ENCODE measurements around the gene LRRC3C.

The LRRC3C gene

DNA sequence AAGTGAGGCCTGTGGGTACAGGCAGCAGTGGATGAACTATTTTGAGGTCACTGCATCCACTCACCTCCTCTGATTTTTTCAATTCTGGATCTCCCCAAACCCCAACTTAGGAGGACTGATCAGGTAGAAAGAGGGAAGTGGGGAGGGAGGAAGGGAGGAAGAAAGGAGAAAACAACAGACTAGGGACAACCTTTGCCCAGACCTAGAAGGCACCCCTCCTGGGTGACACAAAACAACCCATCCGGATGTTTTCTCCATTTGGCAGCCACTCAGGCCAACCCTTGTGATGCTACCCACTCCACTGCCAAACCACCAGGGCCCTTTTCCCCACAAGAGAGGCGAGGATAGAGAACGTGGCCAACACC is 2.9 kb upstream of the LRRC3C start:
- H3K27ac ChIP-seq (ENCODE audit: low read length) = peak overlapping the region; percentile 97; the same call in 1 of the 2 replicates
- TF ChIP-seq EZH2phosphoT487 (IDR thresholded peaks at IDR 0.05; ENCODE audit: low read length) = no peak
- TF ChIP-seq EZH2 (optimal IDR thresholded peaks at IDR 0.05; ENCODE audit: low read depth, low read length) = no peak
- TF ChIP-seq, protein P1, sequence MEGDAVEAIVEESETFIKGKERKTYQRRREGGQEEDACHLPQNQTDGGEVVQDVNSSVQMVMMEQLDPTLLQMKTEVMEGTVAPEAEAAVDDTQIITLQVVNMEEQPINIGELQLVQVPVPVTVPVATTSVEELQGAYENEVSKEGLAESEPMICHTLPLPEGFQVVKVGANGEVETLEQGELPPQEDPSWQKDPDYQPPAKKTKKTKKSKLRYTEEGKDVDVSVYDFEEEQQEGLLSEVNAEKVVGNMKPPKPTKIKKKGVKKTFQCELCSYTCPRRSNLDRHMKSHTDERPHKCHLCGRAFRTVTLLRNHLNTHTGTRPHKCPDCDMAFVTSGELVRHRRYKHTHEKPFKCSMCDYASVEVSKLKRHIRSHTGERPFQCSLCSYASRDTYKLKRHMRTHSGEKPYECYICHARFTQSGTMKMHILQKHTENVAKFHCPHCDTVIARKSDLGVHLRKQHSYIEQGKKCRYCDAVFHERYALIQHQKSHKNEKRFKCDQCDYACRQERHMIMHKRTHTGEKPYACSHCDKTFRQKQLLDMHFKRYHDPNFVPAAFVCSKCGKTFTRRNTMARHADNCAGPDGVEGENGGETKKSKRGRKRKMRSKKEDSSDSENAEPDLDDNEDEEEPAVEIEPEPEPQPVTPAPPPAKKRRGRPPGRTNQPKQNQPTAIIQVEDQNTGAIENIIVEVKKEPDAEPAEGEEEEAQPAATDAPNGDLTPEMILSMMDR (IDR thresholded peaks at IDR 0.05; ENCODE audit: low read length) = no peak
- no peaks in the 10 kb centered on the region for H3K27me3 ChIP-seq (replicated peaks; ENCODE audit: insufficient read depth, low read length)
- H3K4me2 ChIP-seq (ENCODE audit: low read depth, low read length) = peak overlapping the region; percentile 95; the same call in 1 of the 2 replicates
- H3K9me3 ChIP-seq (replicated peaks; ENCODE audit: insufficient read depth, low read length) = no peaks in the 10 kb centered on the region
- no peak overlapping the region for H2AFZ ChIP-seq (ENCODE audit: low read length)
- H3F3A ChIP-seq (ENCODE audit: insufficient read depth, low read length) = peaks cover 30% of the 10 kb centered on the region
- peaks cover 59% of the 10 kb centered on the region for H3K79me2 ChIP-seq (ENCODE audit: low read length)
- no peaks in the 10 kb centered on the region for H3K9me2 ChIP-seq (replicated peaks; ENCODE audit: insufficient read depth, low read length)
- H3K36me3 ChIP-seq (replicated peaks; ENCODE audit: insufficient read depth, low read length) = peaks cover 27% of the 10 kb centered on the region
- H3K4me1 ChIP-seq (ENCODE audit: low read length) = peaks cover 33% of the 10 kb centered on the region
- H3K4me3 ChIP-seq (ENCODE audit: low read length) = no peak overlapping the region
- no peak for DNase-seq
- H4K20me1 ChIP-seq (ENCODE audit: insufficient read depth, low read length) = no peaks in the 10 kb centered on the region
- H3K9ac ChIP-seq (ENCODE audit: low read length) = 0 out of 2 replicates have a peak overlapping the region, but pooled peaks have one; percentile 3

DNA sequence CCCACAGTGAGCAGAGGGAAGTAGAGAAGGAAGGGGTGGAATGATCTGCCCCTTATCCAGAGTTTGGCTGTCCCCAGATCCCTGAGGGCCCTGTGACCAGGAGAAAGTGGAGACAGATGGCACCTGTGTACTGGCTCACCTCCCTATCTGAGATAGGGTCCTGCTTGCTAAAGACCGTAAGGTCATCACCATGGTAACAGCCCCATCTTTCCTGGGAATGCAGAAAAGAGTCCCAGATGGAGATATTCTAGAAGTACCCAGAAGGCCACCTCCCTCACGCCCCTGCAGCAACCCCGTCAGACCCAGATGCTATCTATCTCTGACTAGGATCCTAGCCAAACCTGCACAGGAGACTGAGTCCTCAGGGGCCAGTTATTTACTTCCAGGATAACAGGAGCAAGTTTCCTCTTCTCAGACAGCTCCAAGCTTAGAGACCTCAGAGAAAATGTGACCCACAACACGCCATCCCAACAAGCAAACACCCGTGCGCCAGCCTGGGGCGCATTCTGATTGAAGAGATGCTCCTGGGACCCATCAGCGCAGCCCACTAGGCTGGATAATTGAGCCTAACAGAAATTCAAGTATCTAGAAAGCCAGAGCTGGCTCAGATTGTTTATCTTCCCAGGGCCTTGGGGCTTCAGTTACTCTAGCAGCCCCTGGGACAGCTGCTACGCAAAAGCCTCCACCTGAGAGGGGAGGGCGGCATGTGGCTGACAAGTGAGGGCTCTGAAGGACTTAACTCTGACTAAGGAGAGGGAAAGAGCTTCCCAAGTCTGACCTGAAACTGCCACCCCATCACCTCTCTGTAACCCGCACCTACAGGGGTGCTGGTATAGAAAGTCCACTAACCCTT is 2.0 kb upstream of the LRRC3C start:
- Histone ChIP-seq H3K9me3 (replicated peaks; ENCODE audit: insufficient read depth, low read length) (no peaks in the 10 kb centered on the region), H3K27ac (ENCODE audit: low read length) (peak overlapping the region; percentile 97), H2AFZ (ENCODE audit: low read length) (no peak overlapping the region), H3F3A (ENCODE audit: insufficient read depth, low read length) (peaks cover 30% of the 10 kb centered on the region), H3K27me3 (replicated peaks; ENCODE audit: insufficient read depth, low read length) (no peaks in the 10 kb centered on the region), H3K9ac (ENCODE audit: low read length) (peak overlapping the region; percentile 97), H4K20me1 (ENCODE audit: insufficient read depth, low read length) (no peaks in the 10 kb centered on the region), H3K9me2 (replicated peaks; ENCODE audit: insufficient read depth, low read length) (no peaks in the 10 kb centered on the region), H3K4me2 (ENCODE audit: low read depth, low read length) (peak overlapping the region; percentile 95), H3K36me3 (replicated peaks; ENCODE audit: insufficient read depth, low read length) (peaks cover 21% of the 10 kb centered on the region), H3K79me2 (ENCODE audit: low read length) (peaks cover 59% of the 10 kb centered on the region), H3K4me3 (ENCODE audit: low read length) (peak overlapping the region; percentile 87), H3K4me1 (ENCODE audit: low read length) (peaks cover 35% of the 10 kb centered on the region)
- DNase-seq = peak; percentile 23
- TF ChIP-seq, protein P1 (IDR thresholded peaks at IDR 0.05; ENCODE audit: low read length) = no peak
- TF ChIP-seq EZH2phosphoT487 (IDR thresholded peaks at IDR 0.05; ENCODE audit: low read length) = no peak
- no peak for TF ChIP-seq EZH2 (optimal IDR thresholded peaks at IDR 0.05; ENCODE audit: low read depth, low read length)

DNA sequence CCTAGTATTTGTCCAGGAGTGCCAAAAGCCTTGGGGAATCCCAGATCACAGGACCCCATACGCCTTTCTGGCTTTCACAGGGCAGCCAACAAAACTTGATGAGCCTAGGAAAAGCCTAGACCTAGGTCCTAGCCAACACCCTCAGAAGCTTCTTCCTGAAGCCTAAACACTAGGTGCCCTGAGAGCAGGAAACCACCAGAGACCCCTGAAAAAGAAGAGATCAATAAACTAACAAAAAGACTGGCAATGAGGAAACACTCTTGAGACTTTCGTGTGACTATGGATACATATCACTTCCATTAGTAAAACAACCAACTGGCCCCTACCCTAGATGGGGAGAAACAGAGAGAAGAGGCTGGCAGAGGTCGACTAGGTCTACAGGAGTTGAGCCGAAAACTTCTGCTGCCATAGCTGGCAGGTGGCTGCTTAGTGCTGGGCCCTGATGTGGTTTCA is 1.4 kb upstream of the LRRC3C start:
- H3K9me2 ChIP-seq (replicated peaks; ENCODE audit: insufficient read depth, low read length) = no peaks in the 10 kb centered on the region
- peaks cover 59% of the 10 kb centered on the region for H3K79me2 ChIP-seq (ENCODE audit: low read length)
- peak overlapping the region; percentile 95 for H3K4me2 ChIP-seq (ENCODE audit: low read depth, low read length)
- H3K36me3 ChIP-seq (replicated peaks; ENCODE audit: insufficient read depth, low read length) = peaks cover 21% of the 10 kb centered on the region
- H3F3A ChIP-seq (ENCODE audit: insufficient read depth, low read length) = peaks cover 30% of the 10 kb centered on the region
- H3K4me3 ChIP-seq (ENCODE audit: low read length) = peak overlapping the region; percentile 87
- H3K4me1 ChIP-seq (ENCODE audit: low read length) = peaks cover 35% of the 10 kb centered on the region
- H2AFZ ChIP-seq (ENCODE audit: low read length) = no peak overlapping the region
- no peaks in the 10 kb centered on the region for H4K20me1 ChIP-seq (ENCODE audit: insufficient read depth, low read length)
- H3K27me3 ChIP-seq (replicated peaks; ENCODE audit: insufficient read depth, low read length) = no peaks in the 10 kb centered on the region
- peak; percentile 86 for DNase-seq
- no peaks in the 10 kb centered on the region for H3K9me3 ChIP-seq (replicated peaks; ENCODE audit: insufficient read depth, low read length)
- TF ChIP-seq, protein P1 (IDR thresholded peaks at IDR 0.05; ENCODE audit: low read length) = no peak
- no peak for TF ChIP-seq EZH2 (optimal IDR thresholded peaks at IDR 0.05; ENCODE audit: low read depth, low read length)
- TF ChIP-seq EZH2phosphoT487 (IDR thresholded peaks at IDR 0.05; ENCODE audit: low read length) = no peak
- peak overlapping the region; percentile 97 for H3K27ac ChIP-seq (ENCODE audit: low read length)
- H3K9ac ChIP-seq (ENCODE audit: low read length) = peak overlapping the region; percentile 97

All from MM.1S (cell line).